ENCODE data around the gene IL17RD.

Gene IL17RD

DNA sequence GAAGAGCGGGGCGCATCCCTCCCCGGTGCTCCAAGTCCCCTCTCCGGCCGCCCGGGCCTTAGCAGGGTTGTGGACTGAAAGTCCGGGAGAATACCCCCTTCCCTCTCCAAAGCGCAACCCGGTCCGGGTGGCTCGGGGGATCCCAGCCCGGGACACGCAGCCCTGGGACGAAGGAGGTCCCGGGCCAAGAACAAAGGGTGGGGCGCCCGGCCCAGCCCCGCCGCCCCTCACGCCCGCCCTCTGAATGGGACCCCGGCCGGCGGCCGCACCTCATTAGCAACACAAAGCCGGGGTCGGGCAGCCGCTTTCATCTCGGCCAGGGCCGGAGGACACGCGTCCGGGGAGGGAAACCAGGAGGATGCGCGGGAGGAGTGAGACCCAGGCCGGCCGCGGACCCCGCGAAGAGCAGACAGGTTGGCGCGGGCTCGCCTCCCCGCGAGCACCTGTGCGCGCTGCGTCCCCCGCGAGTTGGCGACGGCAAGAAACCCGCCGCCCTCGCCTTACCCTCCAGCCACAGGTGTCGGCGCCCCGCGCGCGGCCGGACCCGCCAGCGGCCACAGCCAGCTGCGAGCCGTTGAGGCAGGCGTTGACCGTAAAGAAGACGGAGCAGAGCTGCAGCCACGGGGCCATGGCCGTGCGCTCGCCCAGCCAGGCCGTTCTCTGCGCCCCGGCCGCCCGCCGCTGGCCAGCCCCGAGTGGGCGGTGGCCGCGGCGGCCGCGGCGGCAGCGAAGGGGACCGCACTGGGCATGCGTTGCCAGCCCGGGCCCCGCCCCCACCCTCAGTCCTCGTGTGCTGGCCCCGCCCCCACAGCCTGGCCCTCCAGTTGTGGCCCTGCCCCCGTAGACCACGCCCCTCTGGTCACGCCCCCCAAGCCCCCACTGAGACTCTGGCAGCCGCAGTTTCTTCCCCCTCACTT lies at the start of gene IL17RD:
Gene IL17RD (minus strand): TSS at position 697 of the 917 bp plus-strand sequence. CDS start 67 bp downstream, at position 630.
- DNase-seq (ENCODE audit: low read depth in 4 of 4, low spot score in 1 of 4), result peak; percentile 24 to 52 (median 42)

GRCh38 chr3:57206423-57206822 lies 41.3 kb upstream of the IL17RD start:
- no peak for DNase-seq (ENCODE audit: low read depth in 4 of 4, low spot score in 1 of 4)

GRCh38 chr3:57199895-57200297 lies 34.7 kb upstream of the IL17RD start, which contains the start of gene HESX1:
Gene HESX1, minus strand, starts transcription at chr3:57199978. Its CDS starts 60 bp downstream, at chr3:57199918.
- no peak for DNase-seq (ENCODE audit: low read depth in 4 of 4, low spot score in 1 of 4)

DNA sequence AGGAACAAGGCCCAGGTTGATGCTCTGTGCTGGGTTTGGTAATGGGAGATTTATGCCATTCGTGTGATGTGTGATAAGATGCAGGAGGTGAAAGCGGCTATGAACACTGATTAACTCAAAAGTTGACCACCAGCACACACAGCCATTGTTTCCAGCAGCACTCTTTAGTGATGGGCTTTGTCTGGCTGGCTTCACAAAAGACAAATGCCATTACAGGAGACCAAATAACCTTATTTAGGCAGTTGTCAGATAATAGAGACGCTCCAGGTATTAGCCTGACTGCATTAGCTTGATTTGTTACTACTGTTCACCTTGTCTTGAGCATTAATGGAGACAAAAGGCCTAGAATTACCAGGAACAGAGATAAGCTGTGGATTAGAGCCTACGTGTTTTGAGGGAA lies 29.5 kb upstream of the IL17RD start:
- DNase-seq (ENCODE audit: low read depth in 4 of 4, low spot score in 1 of 4), result no peak

GRCh38 chr3:57192028-57192427 lies 26.9 kb upstream of the IL17RD start:
- DNase-seq (ENCODE audit: low read depth in 4 of 4, low spot score in 1 of 4), result no peak

DNA sequence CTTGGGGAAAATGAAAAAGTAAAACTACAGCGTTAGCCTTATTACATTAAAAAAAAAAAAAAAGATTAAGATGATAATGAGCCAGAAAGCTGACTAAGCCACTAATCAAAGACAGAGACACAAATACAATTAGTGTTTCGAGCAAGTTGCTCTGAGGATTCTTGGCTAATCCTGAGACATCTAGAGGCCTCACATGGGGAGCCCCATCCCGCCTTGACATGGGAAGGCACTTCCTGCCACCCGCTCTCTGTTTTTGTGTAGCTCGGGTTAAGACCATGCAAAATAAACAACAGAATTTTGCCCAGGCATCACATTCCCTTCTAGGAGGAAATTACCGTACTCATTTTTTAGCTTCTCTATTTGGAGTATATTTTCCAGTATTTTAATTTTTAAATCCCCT lies 19.4 kb upstream of the IL17RD start:
- DNase-seq (ENCODE audit: low read depth in 4 of 4, low spot score in 1 of 4), result no peak

GRCh38 chr3:57179580-57180410 lies 14.6 kb upstream of the IL17RD start:
- no peak for DNase-seq (ENCODE audit: low read depth in 4 of 4, low spot score in 1 of 4)

- no peak for DNase-seq (ENCODE audit: low read depth in 4 of 4, low spot score in 1 of 4)
Observed at GRCh38 chr3:57176045-57176444, 10.9 kb upstream of the IL17RD start.

DNA sequence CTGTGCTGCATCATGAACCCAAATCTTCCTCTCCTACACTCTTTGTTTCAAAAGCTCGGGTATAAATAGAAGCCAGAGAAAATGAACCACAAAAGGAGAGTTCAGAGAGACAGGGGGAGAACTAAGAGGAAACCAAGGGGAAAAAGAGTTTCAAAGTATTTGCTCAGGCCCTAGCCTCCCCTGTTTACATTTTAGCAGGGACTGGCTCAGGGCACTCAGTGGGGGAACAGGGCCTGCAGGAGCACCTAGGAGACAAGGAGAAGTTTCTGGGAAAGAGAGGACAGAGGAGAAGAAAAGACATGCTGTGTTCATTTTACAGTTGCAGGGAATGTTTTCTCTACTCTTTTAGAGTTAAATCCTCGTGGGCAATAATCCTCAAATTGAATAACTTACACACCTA lies 8.5 kb upstream of the IL17RD start:
- DNase-seq (ENCODE audit: low read depth in 4 of 4, low spot score in 1 of 4), result no peak

GRCh38 chr3:57170946-57171345 lies 5.8 kb upstream of the IL17RD start:
- no peak for DNase-seq (ENCODE audit: low read depth in 4 of 4, low spot score in 1 of 4)

GRCh38 chr3:57169872-57170623 lies 4.9 kb upstream of the IL17RD start:
- DNase-seq (ENCODE audit: low read depth in 4 of 4, low spot score in 1 of 4), result peak; percentile 27 to 53 (median 36)

GRCh38 chr3:57169108-57169507 lies 4.0 kb upstream of the IL17RD start:
- no peak for DNase-seq (ENCODE audit: low read depth in 4 of 4, low spot score in 1 of 4)

GRCh38 chr3:57168151-57168550 lies 3.0 kb upstream of the IL17RD start:
- no peak for DNase-seq (ENCODE audit: low read depth in 4 of 4, low spot score in 1 of 4)

GRCh38 chr3:57166660-57167059 lies 1.5 kb upstream of the IL17RD start:
- DNase-seq (ENCODE audit: low read depth in 4 of 4, low spot score in 1 of 4), result no peak

GRCh38 chr3:57165641-57166040 lies 488 bp upstream of the IL17RD start:
- no peak for DNase-seq (ENCODE audit: low read depth in 4 of 4, low spot score in 1 of 4)

DNA sequence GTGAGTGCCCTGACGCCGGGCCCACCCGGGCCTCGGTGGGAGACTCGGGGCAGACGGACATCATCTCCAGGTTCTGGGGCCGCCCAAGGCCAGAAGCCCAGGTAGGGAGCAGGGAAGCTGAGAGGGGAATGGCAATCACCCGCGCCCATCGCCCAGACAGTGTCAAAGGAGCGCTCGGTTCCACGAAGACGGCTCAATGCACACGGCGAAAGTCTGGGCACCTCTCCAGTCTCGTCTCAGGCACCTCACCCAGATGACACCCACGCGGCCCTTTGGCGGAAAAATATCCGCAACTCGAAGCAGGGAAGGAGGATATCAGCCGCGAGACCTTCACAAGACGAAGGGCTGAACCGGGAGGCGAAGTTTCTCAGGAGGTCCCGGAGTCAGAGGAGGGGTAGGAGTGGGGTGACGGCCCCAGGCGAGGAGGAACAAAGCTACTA lies 916 bp downstream of the IL17RD start:
- DNase-seq (ENCODE audit: low read depth in 4 of 4, low spot score in 1 of 4), result no peak

GRCh38 chr3:57163751-57164150 lies 1.4 kb downstream of the IL17RD start:
- DNase-seq (ENCODE audit: low read depth in 4 of 4, low spot score in 1 of 4), result no peak

GRCh38 chr3:57161915-57162314 lies 3.2 kb downstream of the IL17RD start:
- no peak for DNase-seq (ENCODE audit: low read depth in 4 of 4, low spot score in 1 of 4)

DNA sequence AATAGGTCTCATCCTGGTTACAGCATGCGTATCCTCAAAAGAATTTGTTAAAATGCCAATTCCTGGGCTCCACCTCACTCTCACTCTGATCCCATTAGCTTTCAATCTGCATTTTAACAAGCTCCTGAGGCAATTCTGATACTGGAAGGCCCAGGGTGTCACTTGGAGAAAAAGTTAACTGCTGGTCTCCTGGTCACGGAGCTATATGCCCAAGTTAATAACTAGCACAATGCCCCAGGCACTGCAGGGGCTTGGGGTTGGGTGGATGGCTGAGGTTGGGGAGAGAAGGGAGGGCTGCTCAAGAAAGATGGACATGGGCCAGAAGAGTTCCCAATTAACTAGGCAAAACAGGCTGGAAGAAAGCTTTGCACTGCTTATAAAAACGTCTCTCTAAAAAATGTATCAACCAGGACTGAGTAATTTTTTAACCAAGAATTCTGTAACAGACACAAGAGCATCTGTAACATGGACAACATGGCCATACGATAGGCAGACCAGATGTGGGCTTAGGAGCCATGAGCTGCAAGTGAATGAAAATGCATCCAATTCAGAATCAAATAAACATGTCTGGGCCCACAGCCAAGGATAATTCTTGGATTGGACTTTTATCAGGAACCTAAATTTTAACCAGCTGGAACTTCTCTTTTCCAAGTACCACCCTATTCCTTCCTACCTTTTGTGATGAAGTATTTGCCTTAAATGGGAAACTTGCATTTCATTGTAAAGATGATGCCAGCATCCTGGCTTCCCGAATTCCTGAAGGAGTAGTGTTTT lies 4.2 kb downstream of the IL17RD start:
- no peak for DNase-seq (ENCODE audit: low read depth in 4 of 4, low spot score in 1 of 4)

DNA sequence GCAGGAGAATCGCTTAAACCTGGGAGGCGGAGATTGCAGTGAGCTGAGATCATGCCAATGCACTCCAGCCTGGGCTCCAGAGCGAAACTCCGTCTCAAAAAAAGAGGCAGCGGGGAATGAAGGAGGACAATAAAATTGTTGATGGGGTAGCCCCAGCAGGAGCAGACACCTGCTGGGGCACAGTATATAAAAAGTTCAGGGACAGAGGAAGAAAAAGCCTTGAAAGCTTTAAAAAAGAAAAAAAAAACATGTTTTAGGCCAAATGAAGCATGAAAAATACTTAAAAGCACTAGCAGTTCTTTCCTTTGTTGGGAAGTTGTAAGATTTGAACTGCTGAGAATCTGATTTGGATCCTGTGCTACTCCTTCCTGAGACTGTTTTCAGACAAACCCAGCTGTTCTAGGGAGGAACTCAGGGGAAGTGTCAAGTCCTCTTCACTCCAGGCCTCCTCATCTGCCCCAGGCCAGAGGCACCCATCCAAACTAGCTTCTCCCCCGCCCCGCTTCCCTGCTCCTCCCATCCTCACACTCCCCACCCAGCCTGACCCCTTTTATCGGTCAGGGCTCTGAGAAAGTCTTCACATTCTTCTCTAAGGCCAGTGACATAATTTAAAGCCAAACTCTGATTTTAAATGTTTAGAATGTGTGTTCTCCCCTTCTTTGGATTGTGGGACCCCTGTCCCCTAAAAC lies 4.9 kb downstream of the IL17RD start:
- DNase-seq (ENCODE audit: low read depth in 4 of 4, low spot score in 1 of 4), result no peak
